Sigmoid colon (tissue), 7 donors: ENCODE measurements around the gene CFAP61. TPM values are rescaled to one million over a fixed set of nuclear protein-coding genes. Genes with fewer than 3 reads are reported as not detected.

Source experiments
- DNase-seq: peaks from one replicate; pipeline ENCODE4 v3.0.0-alpha.2; 2019
- H3K27ac ChIP-seq, 4 donors: fragments of 200-600 bp; sonication (generic); one replicate each; pipeline ENCODE4 v1.5.1; 2016 to 2019; ENCODE audit warnings: mild to moderate bottlenecking in 1 of 4
- H3K27me3 ChIP-seq, 3 donors: fragments of 200-600 bp; sonication (generic); one replicate each; pipeline ENCODE4 v1.5.1; 2019; ENCODE audit warnings: mild to moderate bottlenecking in 1 of 3
- H3K36me3 ChIP-seq, 4 donors: fragments of 200-600 bp; sonication (generic); one replicate each; pipeline ENCODE4 v1.5.1; 2016 to 2019
- H3K4me1 ChIP-seq, 4 donors: fragments of 200-600 bp; sonication (generic); one replicate each; pipeline ENCODE4 v1.5.1; 2017 to 2019
- H3K4me3 ChIP-seq, 4 donors: fragments of 200-600 bp; sonication (generic); one replicate each; pipeline ENCODE4 v1.5.1; 2017 to 2019; ENCODE audit warnings: mild to moderate bottlenecking in 2 of 4, moderate library complexity in 1 of 4
- H3K9me3 ChIP-seq, 4 donors: fragments of 200-600 bp in 3 of 4; sonication (generic) in 3 of 4; one replicate each; pipeline versions ENCODE4 v1.5.1 to v1.6.1; 2013 to 2019
- EP300 ChIP-seq, 4 donors: sonication (generic); formaldehyde crosslinking; IDR thresholded peaks; one replicate each; pipeline ENCODE4 v1.6.1; 2017; ENCODE audit warnings: antibody characterized with exemption in 4 of 4
- POLR2A ChIP-seq, 2 donors: fragments of 450-650 bp; IDR thresholded peaks; one replicate each; pipeline ENCODE4 v1.6.1; 2016; ENCODE audit warnings: antibody characterized with exemption in 2 of 2, mild to moderate bottlenecking in 2 of 2, moderate library complexity in 2 of 2
- POLR2AphosphoS5 ChIP-seq, 4 donors: sonication (generic); formaldehyde crosslinking; IDR thresholded peaks; one replicate each; pipeline ENCODE4 v1.6.1; 2017; ENCODE audit warnings: antibody characterized with exemption in 4 of 4
- WGBS, 2 donors: extraction: QIAGEN DNeasy Blood & Tissue Kit; methylation state at CpG; one replicate each; pipeline ENCODE4 v1.1.7; 2013; 5-methylcytosine and 5-hydroxymethylcytosine counted together
- intact Hi-C: fragments of 100-400 bp; cut with DNase I; formaldehyde crosslinking; loops from one replicate; pipeline ENCODE4 v1.15.1; 2023
- polyA plus RNA-seq, 3 donors: library from polyadenylated mRNA; stranded (reverse); fragments of 200-250 nt; gene quantifications; one replicate each; pipeline ENCODE4 v1.2.3, GENCODE V29; 2013
- total RNA-seq, 4 donors: library from RNA; depleted of rRNA; stranded (reverse); fragments of >200 nt; gene quantifications; one replicate each; pipeline ENCODE4 v1.1.0, GENCODE V29; 2016
- TF ChIP-seq, protein P1 (sequence below), 4 experiments: fragments of 450-650 bp in 3 of 4; fragments of 200-600 bp in 1 of 4; IDR thresholded peaks; one replicate each; pipeline ENCODE4 v1.5.1; 2016 to 2019; ENCODE audit warnings: antibody characterized with exemption in 4 of 4, mild to moderate bottlenecking in 3 of 4, moderate library complexity in 2 of 4
- donor health status: healthy with polysubstance abuse.
- donor health status: Bipolar disorder and iron deficiency.
- donor health status: healthy.

Gene CFAP61
- total and polyA plus RNA-seq, 7 donors = 0.15 to 2.0 (median 0.44) TPM; not detected in 3

DNA sequence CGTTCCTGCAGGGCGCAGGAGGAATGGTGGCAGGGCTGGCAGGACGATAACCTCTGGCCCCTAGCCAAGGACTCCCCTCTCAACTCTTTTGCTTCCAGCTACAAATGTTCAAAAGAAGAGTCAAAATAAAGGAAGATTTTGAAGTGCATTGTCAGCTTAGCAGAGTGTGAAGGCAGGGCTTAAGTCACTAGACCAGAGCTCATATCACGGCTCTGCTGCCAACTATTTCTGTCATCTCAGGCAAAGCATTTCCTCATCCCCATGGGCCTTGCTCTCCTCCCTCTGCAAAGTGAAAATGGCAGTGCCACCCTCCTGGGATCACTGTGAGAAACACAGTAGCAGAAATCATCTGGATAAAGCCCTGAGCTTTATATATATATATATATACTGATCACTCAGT is 36.7 kb downstream of the CFAP61 start:
- intact Hi-C loops = no loop called here
- Histone ChIP-seq H3K4me3 (no peak overlapping the region), H3K27me3 (no peaks in the 10 kb centered on the region), H3K36me3 (no peaks in the 10 kb centered on the region), H3K27ac (no peak overlapping the region), H3K9me3 (no peaks in the 10 kb centered on the region), H3K4me1 (peaks cover 0 to 15% (median 1%) of the 10 kb centered on the region in 4 donors)
- no peak for DNase-seq
- TF ChIP-seq EP300 (IDR thresholded peaks at IDR 0.05) = no peak
- TF ChIP-seq, protein P1, sequence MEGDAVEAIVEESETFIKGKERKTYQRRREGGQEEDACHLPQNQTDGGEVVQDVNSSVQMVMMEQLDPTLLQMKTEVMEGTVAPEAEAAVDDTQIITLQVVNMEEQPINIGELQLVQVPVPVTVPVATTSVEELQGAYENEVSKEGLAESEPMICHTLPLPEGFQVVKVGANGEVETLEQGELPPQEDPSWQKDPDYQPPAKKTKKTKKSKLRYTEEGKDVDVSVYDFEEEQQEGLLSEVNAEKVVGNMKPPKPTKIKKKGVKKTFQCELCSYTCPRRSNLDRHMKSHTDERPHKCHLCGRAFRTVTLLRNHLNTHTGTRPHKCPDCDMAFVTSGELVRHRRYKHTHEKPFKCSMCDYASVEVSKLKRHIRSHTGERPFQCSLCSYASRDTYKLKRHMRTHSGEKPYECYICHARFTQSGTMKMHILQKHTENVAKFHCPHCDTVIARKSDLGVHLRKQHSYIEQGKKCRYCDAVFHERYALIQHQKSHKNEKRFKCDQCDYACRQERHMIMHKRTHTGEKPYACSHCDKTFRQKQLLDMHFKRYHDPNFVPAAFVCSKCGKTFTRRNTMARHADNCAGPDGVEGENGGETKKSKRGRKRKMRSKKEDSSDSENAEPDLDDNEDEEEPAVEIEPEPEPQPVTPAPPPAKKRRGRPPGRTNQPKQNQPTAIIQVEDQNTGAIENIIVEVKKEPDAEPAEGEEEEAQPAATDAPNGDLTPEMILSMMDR (IDR thresholded peaks at IDR 0.05) = no peak
- TF ChIP-seq POLR2AphosphoS5 (IDR thresholded peaks at IDR 0.05) = no peak
- TF ChIP-seq POLR2A (IDR thresholded peaks at IDR 0.05) = no peak
- 77 to 89% methylated on average over 4 of the region's 4 CpGs for WGBS, 2 donors

DNA sequence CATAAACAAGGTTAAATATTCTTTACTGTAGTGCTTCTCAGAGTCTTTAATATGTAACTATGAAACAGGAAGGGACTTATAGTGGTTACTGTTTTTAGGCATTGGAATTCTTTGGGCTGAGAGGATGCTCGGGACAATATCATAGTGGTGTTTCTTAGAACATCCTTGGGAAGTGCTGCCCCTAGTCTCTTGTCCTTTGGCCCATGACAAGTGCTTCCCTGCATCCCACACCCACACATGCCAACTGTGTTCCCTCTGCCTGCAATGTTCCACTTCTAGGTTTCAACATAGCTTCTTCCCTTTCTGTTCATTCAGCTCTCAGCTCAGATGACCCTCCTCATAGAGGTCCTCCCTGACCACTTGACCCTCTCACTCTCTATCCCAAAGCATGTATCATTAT is 37.6 kb downstream of the CFAP61 start:
- DNase-seq = no peak
- H3K4me1 ChIP-seq = peaks cover 0 to 6% (median 0%) of the 10 kb centered on the region in 4 donors
- no peak overlapping the region for H3K27ac ChIP-seq
- TF ChIP-seq, protein P1 (IDR thresholded peaks at IDR 0.05) = no peak
- TF ChIP-seq POLR2AphosphoS5 (IDR thresholded peaks at IDR 0.05) (no peak), EP300 (IDR thresholded peaks at IDR 0.05) (no peak), POLR2A (IDR thresholded peaks at IDR 0.05) (no peak)
- 80% methylated on average over 1 of the region's 1 CpG for WGBS, 2 donors
- intact Hi-C loops = no loop called here
- H3K27me3 ChIP-seq = no peaks in the 10 kb centered on the region
- no peaks in the 10 kb centered on the region for H3K9me3 ChIP-seq
- H3K4me3 ChIP-seq = no peak overlapping the region
- no peaks in the 10 kb centered on the region for H3K36me3 ChIP-seq

DNA sequence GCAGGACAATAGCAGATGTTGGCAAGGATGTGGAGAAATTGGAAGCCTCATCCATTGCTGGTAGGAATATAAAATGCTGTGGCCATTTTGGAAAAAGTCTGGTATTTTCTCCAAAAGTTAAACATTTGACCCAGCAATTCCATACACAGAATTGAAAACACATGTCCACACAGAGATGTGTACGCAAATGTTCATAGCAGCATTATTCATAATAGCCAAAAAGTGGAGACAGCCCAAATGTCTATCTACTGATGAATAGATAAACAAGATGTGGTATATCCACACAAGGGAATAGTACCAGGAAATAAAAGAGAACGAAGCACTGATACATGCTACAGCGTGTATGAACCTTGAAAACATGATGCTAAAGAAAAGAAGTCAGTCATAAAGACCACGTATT is 40.5 kb downstream of the CFAP61 start:
- no peak for TF ChIP-seq POLR2A (IDR thresholded peaks at IDR 0.05)
- Histone ChIP-seq H3K36me3 (no peaks in the 10 kb centered on the region), H3K4me1 (no peaks in the 10 kb centered on the region), H3K27ac (no peak overlapping the region), H3K27me3 (no peaks in the 10 kb centered on the region), H3K9me3 (no peaks in the 10 kb centered on the region), H3K4me3 (no peak overlapping the region)
- WGBS, 2 donors = 89 to 91% methylated on average over 4 of the region's 4 CpGs
- DNase-seq = no peak
- intact Hi-C loops = no loop called here

DNA sequence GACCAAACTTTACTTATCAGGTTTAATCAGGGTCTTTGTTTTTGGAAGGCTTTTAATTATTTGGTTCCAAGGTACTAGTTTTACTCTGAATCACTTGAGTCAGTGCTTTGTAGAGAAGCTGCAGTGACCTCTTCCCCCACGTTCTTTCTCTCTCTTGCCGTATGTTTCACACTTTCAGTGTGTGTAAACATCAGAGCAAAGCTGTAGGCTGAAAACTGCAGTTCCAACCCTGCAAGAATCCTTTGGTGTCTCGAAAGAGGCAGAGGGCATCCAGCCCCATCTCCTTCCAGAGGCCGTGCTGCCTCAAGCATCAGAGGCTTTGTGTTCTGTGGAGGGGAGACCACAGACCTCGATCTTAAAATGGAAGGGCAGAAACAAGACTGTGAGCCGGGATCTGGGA is 42.1 kb downstream of the CFAP61 start:
- intact Hi-C loops = no loop called here
- no peak for DNase-seq
- Histone ChIP-seq H3K36me3 (no peaks in the 10 kb centered on the region), H3K27me3 (no peaks in the 10 kb centered on the region), H3K4me1 (no peaks in the 10 kb centered on the region), H3K4me3 (no peak overlapping the region), H3K9me3 (no peaks in the 10 kb centered on the region), H3K27ac (no peak overlapping the region)
- 72 to 75% methylated on average over 6 of the region's 6 CpGs for WGBS, 2 donors
- no peak for TF ChIP-seq POLR2A (IDR thresholded peaks at IDR 0.05)
- TF ChIP-seq, protein P1 (IDR thresholded peaks at IDR 0.05) = no peak
- no peak for TF ChIP-seq POLR2AphosphoS5 (IDR thresholded peaks at IDR 0.05)
- TF ChIP-seq EP300 (IDR thresholded peaks at IDR 0.05) = no peak

DNA sequence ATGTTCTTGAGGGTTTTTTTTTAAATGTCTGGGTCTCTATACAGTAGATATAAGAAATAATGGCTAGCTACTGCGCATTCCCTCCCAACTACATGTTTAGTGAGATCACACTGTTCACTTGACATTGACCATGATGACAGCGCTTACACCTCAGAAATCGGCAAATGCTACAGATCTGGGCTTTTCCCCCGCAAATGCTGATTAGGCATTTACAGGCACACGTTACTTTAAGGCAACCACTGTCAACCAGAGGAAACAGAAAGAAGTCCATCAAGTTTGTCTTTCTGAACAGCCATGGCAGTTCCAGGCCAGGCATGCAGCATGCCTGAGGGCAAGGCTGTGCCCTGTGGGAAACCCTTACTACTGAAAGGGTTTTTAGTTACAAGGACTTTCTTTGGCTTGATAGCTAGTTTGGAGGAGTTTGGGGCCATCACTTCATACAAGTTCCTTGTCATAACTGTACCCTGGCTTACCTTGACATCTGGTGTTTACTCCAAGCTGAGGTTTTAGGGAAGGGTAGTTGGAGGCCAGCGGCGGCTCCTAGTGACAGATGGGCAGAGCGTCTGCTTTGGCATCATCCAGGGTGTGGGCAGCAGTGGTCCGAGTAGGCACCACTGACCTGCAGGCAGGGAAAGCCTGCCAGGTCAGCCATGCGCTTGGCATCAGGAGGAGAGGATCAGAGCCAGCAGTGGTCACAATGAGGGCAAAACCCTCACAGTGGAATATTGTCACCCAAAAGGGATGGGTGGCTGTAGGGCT is 43.0 kb downstream of the CFAP61 start:
- 93 to 94% methylated on average over 10 of the region's 10 CpGs for WGBS, 2 donors

DNA sequence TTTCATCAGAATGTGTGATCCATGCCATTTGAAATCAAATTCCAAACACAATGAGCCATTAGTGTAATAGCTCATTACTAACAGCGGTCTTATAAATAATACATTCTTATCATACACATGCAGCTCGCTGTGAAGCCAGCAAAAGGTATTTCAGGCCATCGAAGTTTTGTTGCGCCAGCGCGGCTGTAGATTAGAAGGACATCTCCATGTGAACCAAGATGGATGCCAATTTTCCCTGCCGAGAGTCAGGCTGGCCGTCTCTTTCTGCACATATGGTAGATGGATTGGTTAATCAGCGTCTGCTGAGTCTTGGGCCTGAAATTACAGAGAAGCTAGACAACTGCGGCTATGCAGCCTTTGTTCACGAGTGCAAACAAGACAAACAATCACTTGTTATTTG is 44.1 kb downstream of the CFAP61 start:
- 77 to 86% methylated on average over 11 of the region's 11 CpGs for WGBS, 2 donors
- Histone ChIP-seq H3K4me1 (no peaks in the 10 kb centered on the region), H3K27me3 (no peaks in the 10 kb centered on the region), H3K36me3 (no peaks in the 10 kb centered on the region), H3K27ac (no peak overlapping the region), H3K4me3 (no peak overlapping the region), H3K9me3 (no peaks in the 10 kb centered on the region)
- TF ChIP-seq EP300 (IDR thresholded peaks at IDR 0.05) (no peak), POLR2A (IDR thresholded peaks at IDR 0.05) (no peak), POLR2AphosphoS5 (IDR thresholded peaks at IDR 0.05) (no peak)
- TF ChIP-seq, protein P1 (IDR thresholded peaks at IDR 0.05) = no peak
- intact Hi-C loops = no loop called here
- DNase-seq = no peak

More for the DNA sequence above, 43.0 kb downstream of the CFAP61 start:
- Histone ChIP-seq H3K27me3 (no peaks in the 10 kb centered on the region), H3K4me1 (no peaks in the 10 kb centered on the region), H3K9me3 (no peaks in the 10 kb centered on the region), H3K4me3 (no peak overlapping the region), H3K27ac (no peak overlapping the region), H3K36me3 (no peaks in the 10 kb centered on the region)
- TF ChIP-seq POLR2A (IDR thresholded peaks at IDR 0.05) = no peak
- no peak for DNase-seq
- intact Hi-C loops = no loop called here
